ENCODE data around the gene EMSY. TPM values are rescaled to one million over a fixed set of nuclear protein-coding genes. Genes with fewer than 3 reads are reported as not detected.
A peak's percentile ranks its signal among the peaks of the same experiment; 100 is the strongest.

Gene EMSY
- polyA plus RNA-seq, 1 donor (not counting 4 experiments of a cell fraction or from before 2014, with no cell fraction given), result 11.3 TPM

DNA sequence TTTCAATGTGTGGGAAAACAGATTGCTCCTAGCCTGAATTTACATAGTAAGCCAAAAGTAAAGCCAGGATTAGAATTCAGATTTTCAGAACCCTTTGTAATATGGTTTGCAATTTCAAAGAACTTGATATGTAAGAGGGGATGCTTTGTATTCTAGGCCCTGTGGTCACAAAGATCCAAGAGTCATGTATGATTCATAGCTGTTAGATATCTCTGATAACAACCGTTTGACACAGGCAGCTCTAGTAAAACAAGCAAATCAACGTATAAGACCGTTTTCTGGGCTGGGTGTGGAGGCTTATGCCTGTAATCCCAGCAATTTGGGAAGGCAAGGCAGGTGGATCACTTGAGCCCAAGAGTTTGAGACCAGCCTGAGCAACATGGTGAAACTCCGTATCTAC lies 79.6 kb downstream of the EMSY start:
- peaks cover 0 to 3% of the 10 kb centered on the region in 2 experiments for H3K36me3 ChIP-seq (ENCODE audit: control insufficient read depth in 2 of 2, extremely low read depth in 1 of 2, insufficient read depth in 2 of 2, low read length in 2 of 2)
- no peaks in the 10 kb centered on the region for H4K20me1 ChIP-seq (ENCODE audit: control insufficient read depth, extremely low read depth, insufficient read depth, low read length)
- no peak overlapping the region for H3K9ac ChIP-seq (ENCODE audit: control insufficient read depth, extremely low read depth, insufficient read depth, low read length)
- no peaks in the 10 kb centered on the region for H3K9me1 ChIP-seq (ENCODE audit: control insufficient read depth, extremely low read depth, insufficient read depth, low read length)
- H2AFZ ChIP-seq (ENCODE audit: control insufficient read depth, low read length), result no peak overlapping the region
- FAIRE-seq (peak; percentile 60), DNase-seq (ENCODE audit: low read depth, low spot score) (peak; percentile 11)
- H3K79me2 ChIP-seq (ENCODE audit: control insufficient read depth, insufficient read depth, low read length), result no peaks in the 10 kb centered on the region
- TF ChIP-seq, protein P1, sequence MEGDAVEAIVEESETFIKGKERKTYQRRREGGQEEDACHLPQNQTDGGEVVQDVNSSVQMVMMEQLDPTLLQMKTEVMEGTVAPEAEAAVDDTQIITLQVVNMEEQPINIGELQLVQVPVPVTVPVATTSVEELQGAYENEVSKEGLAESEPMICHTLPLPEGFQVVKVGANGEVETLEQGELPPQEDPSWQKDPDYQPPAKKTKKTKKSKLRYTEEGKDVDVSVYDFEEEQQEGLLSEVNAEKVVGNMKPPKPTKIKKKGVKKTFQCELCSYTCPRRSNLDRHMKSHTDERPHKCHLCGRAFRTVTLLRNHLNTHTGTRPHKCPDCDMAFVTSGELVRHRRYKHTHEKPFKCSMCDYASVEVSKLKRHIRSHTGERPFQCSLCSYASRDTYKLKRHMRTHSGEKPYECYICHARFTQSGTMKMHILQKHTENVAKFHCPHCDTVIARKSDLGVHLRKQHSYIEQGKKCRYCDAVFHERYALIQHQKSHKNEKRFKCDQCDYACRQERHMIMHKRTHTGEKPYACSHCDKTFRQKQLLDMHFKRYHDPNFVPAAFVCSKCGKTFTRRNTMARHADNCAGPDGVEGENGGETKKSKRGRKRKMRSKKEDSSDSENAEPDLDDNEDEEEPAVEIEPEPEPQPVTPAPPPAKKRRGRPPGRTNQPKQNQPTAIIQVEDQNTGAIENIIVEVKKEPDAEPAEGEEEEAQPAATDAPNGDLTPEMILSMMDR (optimal IDR thresholded peaks at IDR 0.05 in 1 of 3, IDR thresholded peaks at IDR 0.05 in 1 of 3, conservative IDR thresholded peaks at IDR 0.05 in 1 of 3; ENCODE audit: extremely low read depth in 1 of 3, insufficient read depth in 2 of 3, low read length in 3 of 3), result no peak
- TF ChIP-seq EZH2 (IDR thresholded peaks at IDR 0.05; ENCODE audit: low read length), result no peak
- H3K4me1 ChIP-seq (ENCODE audit: control insufficient read depth, extremely low read depth, insufficient read depth, low read length), result peaks cover 16% of the 10 kb centered on the region
- dilution Hi-C loops (cut with MboI; ENCODE audit: extremely low pct_ligation_motif_present, low sequenced_read_pairs), result no loop called here
- H3K4me2 ChIP-seq (ENCODE audit: control insufficient read depth, extremely low read depth, insufficient read depth, low read depth, low read length), result no peak overlapping the region
- H3K27ac ChIP-seq (ENCODE audit: control insufficient read depth, insufficient read depth, low read length), result no peak overlapping the region
- H3K27me3 ChIP-seq (ENCODE audit: control insufficient read depth, extremely low read depth, insufficient read depth, low read length), result no peaks in the 10 kb centered on the region
- no peaks in the 10 kb centered on the region for H3K9me3 ChIP-seq (ENCODE audit: control insufficient read depth, low read depth, low read length)
- no peak overlapping the region for H3K4me3 ChIP-seq (ENCODE audit: control insufficient read depth in 2 of 3, extremely low read depth in 1 of 3, insufficient read depth in 2 of 3, low read depth in 1 of 3, low read length in 3 of 3)

DNA sequence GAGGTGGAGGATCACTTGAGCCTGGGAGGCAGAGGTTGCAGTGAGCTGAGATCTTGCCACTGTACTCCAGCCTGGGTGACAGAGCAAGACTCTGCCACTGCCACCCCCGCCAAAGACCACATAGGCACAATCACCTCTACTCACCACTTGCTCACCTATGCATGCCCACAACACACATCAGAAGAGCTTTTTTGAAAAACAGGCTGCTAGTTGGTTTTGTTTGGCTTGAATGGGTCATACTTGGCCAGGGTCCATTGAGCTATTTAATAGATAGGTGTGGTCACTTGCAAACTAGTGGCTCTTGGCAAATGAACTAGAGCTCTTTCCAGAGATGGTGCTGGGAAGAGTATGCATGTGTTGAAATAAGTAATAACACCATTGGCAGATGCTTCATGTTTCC lies 80.1 kb downstream of the EMSY start:
- Histone ChIP-seq H3K27ac (ENCODE audit: control insufficient read depth, insufficient read depth, low read length) (no peak overlapping the region), H3K9me3 (ENCODE audit: control insufficient read depth, low read depth, low read length) (no peaks in the 10 kb centered on the region), H3K9me1 (ENCODE audit: control insufficient read depth, extremely low read depth, insufficient read depth, low read length) (no peaks in the 10 kb centered on the region), H3K4me2 (ENCODE audit: control insufficient read depth, extremely low read depth, insufficient read depth, low read depth, low read length) (no peak overlapping the region), H3K4me1 (ENCODE audit: control insufficient read depth, extremely low read depth, insufficient read depth, low read length) (peaks cover 16% of the 10 kb centered on the region), H3K36me3 (ENCODE audit: control insufficient read depth in 2 of 2, extremely low read depth in 1 of 2, insufficient read depth in 2 of 2, low read length in 2 of 2) (peaks cover 0 to 3% of the 10 kb centered on the region in 2 experiments), H2AFZ (ENCODE audit: control insufficient read depth, low read length) (no peak overlapping the region), H4K20me1 (ENCODE audit: control insufficient read depth, extremely low read depth, insufficient read depth, low read length) (no peaks in the 10 kb centered on the region), H3K79me2 (ENCODE audit: control insufficient read depth, insufficient read depth, low read length) (no peaks in the 10 kb centered on the region), H3K4me3 (ENCODE audit: control insufficient read depth in 2 of 3, extremely low read depth in 1 of 3, insufficient read depth in 2 of 3, low read depth in 1 of 3, low read length in 3 of 3) (no peak overlapping the region), H3K9ac (ENCODE audit: control insufficient read depth, extremely low read depth, insufficient read depth, low read length) (no peak overlapping the region), H3K27me3 (ENCODE audit: control insufficient read depth, extremely low read depth, insufficient read depth, low read length) (no peaks in the 10 kb centered on the region)
- FAIRE-seq, result no peak
- dilution Hi-C loops (cut with MboI; ENCODE audit: extremely low pct_ligation_motif_present, low sequenced_read_pairs), result no loop called here
- no peak for DNase-seq (ENCODE audit: low read depth, low spot score)
- no peak for TF ChIP-seq EZH2 (IDR thresholded peaks at IDR 0.05; ENCODE audit: low read length)
- TF ChIP-seq, protein P1 (optimal IDR thresholded peaks at IDR 0.05 in 1 of 3, IDR thresholded peaks at IDR 0.05 in 1 of 3, conservative IDR thresholded peaks at IDR 0.05 in 1 of 3; ENCODE audit: extremely low read depth in 1 of 3, insufficient read depth in 2 of 3, low read length in 3 of 3), result no peak

Data from keratinocyte (primary cell).